NCI-H2227 (cell line): ENCODE results near the gene AMPD2.
A peak's percentile ranks its signal among the peaks of the same experiment; 100 is the strongest.

Experiments
- DNase-seq: peaks from one replicate; lab custom pipeline; 2025; ENCODE audit not compliant: unreplicated experiment; lab: John Stamatoyannopoulos, UW

Gene AMPD2

DNA sequence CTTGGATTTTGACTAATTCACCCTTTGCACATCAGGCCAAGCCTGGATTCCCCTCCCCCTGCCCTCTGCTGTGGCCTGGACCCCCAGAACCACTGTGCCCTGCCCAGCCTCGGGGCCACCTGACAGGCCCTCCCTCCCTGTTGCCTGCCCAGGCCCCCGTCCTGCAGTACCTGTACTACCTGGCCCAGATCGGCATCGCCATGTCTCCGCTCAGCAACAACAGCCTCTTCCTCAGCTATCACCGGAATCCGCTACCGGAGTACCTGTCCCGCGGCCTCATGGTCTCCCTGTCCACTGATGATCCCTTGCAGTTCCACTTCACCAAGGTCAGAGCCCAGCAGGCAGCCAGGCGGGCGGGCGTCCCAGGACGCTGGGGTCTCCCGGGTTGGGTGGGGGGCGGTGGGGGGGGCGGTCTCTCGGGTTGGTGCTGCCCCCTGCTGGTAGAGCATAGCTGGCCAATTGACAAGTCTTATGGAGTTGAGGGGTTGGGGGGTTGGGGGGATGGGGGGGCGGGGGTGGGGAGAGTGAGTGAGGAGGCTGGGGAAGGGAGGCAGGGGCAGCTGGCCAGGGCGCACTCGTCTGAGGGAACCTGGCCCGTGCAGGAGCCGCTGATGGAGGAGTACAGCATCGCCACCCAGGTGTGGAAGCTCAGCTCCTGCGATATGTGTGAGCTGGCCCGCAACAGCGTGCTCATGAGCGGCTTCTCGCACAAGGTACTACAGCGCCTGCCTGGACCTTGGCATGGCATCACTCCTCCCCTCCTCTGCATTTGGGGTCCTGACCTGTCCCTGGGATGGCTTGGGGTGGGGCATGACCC lies 10.7 kb downstream of the AMPD2 start:
- DNase-seq = no peak

DNA sequence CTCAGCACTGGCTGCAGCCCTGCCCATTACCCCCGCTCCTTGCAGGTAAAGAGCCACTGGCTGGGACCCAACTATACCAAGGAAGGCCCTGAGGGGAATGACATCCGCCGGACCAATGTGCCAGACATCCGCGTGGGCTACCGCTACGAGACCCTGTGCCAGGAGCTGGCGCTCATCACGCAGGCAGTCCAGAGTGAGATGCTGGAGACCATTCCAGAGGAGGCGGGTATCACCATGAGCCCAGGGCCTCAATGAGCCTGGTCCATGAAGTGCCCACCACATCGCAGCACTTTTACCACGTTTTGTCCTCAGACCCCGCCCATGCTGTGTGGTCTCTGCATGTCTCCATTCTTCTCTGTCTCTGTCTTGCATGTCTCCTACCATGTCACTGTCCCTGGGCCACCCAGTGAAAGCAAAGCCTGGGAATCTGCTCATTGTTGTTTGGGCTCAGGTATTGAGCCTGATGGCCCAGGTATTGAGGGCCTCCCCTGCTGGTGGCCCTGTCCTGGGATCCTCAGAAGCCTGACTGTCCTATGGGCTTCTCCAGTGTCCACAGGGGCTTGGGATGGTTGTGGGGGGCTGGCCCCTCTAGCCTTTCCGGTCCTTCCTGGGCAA lies 11.4 kb downstream of the AMPD2 start:
- no peak for DNase-seq

GRCh38 chr1:109631513-109632505 lies 12.2 kb downstream of the AMPD2 start:
- no peak for DNase-seq

GRCh38 chr1:109632671-109633346 lies 13.2 kb downstream of the AMPD2 start:
- peak; percentile 84 for DNase-seq

GRCh38 chr1:109634292-109634691 lies 14.7 kb downstream of the AMPD2 start:
- no peak for DNase-seq

GRCh38 chr1:109634771-109635750 lies 15.4 kb downstream of the AMPD2 start:
- DNase-seq = no peak

- no peak for DNase-seq
Measured at GRCh38 chr1:109635862-109636200, 16.2 kb downstream of the AMPD2 start.

- DNase-seq = peak; percentile 49
Measured at GRCh38 chr1:109636201-109636952, 16.7 kb downstream of the AMPD2 start.

GRCh38 chr1:109637446-109637845 lies 17.8 kb downstream of the AMPD2 start:
- DNase-seq = no peak

DNA sequence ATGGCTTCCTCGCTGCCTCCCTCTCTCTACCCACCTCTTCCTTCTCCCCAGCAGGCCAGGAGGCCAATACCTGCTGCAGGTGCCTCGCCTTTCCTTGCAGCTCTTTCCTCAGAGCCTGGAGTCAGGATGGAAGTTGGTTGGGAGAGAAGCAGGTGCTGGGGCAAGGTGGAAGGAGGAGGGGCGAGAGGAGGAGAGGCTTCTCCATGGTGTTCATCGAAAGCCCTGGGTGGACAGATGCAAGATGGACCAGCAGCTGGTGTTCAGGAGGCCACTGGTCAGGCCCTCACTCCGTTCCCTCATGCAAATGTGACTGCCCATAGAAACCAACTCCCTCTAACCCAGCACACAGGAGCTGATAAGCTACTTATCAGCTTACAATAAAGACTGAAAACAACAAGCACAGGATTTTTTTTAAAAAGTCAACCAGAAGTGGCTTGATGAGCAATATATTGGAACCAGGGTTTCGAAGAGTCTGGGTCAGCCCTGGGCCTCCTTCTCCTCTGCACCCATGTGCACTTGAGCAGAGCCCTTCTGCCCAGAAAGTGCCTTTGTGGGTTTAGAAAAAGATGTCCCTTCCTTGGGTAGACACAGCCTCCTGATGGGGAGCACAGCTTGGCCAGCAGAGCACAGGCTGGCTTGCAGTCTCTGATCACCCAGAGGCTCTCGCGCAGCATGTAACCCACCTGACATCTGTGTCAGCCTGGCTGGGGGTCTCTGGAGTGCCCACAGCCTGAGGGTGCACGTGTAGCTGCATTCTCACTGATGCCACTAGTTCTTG lies 19.6 kb downstream of the AMPD2 start:
- DNase-seq = no peak

DNA sequence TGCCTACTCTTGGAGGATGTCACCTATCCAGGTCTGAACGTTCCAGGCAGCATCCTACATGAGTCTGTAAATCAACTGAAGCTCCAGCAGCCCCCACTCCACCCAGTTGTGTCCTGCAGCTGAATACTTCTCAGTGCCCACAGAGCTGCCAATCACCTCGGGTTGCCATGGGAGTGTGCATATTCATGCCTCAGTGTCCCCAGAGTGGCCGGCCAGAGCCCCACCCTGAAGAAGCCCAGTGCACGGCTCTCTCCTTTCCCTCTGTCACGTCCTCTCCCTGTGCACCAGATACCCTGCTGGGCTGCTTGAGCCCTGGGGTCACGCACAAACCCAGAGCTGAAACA lies 20.2 kb downstream of the AMPD2 start:
- no peak for DNase-seq

DNA sequence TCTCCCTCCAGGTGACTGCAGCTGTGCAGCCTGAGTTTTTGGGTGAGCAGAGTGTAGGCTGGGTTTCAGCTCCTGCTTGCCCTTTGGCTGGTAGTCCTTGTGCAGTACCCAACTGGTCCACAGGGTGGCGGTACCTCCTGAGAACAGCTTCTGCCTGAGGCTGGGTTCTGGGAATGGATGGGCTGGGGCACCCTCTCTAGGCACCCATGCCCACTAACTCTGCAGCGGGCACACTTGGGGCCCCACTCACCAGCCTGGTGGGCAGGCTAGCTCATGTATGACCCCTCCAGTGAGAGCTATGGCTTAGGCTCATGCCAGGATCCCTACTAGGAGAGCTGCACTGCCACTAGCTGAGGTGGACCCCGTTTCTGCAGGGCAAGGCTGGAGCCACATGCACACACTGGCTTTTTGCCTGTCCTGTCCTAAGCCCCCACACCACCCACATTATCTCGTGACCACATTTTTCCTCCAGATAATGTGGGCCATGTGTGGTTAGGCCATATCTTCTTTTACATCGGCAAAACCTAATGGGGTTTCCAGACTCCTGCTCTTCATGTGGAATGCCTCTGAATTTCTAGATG lies 20.7 kb downstream of the AMPD2 start:
- DNase-seq = peak; percentile 81

- no peak for DNase-seq
Measured at GRCh38 chr1:109641078-109641740, 21.6 kb downstream of the AMPD2 start.

- no peak for DNase-seq
Measured at GRCh38 chr1:109641861-109642260, 22.2 kb downstream of the AMPD2 start.

- DNase-seq = no peak
Measured at GRCh38 chr1:109642626-109643025, 23.0 kb downstream of the AMPD2 start.

GRCh38 chr1:109643385-109644230 lies 24.0 kb downstream of the AMPD2 start:
- peak; percentile 40 for DNase-seq

DNA sequence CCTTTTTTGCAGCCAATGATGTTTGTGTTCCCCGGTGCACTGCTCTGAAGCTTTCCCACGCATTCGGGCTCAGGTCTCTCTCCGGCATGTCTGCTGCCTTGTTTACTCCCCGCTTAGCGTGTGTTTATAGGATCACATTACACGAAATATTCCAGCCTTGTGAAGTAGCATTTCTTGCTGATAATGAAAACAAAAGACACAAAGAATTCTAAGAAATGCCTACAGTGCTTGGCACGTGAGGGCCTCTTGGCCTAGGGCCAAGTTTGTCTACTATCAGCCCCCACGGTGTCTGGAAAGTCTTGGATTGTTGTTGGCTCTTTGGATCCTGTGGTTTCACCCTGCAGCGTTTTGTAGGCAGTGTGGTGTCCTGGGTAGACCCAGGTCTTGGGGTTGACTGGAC lies 25.0 kb downstream of the AMPD2 start:
- DNase-seq = no peak
